Suprapubic skin (tissue), 4 donors: ENCODE measurements around the gene PLS1. TPM values are rescaled to one million over a fixed set of nuclear protein-coding genes. Genes with fewer than 3 reads are reported as not detected.
"Not testable (repeated sequence)": the region's sequence is repeated elsewhere in the genome, so short reads cannot be mapped to it uniquely, and the experiment has no call there.

Experiments
- DNase-seq, 2 donors: peaks; one replicate each; pipeline ENCODE4 v3.0.0-alpha.2; 2019; ENCODE audit warnings: low spot score in 2 of 2
- H3K27ac ChIP-seq: fragments of 200-600 bp; sonication (generic); one replicate; pipeline ENCODE4 v1.5.1; 2019
- H3K27me3 ChIP-seq: fragments of 200-600 bp; sonication (generic); one replicate; pipeline ENCODE4 v1.5.1; 2019
- H3K36me3 ChIP-seq: fragments of 200-600 bp; sonication (generic); one replicate; pipeline ENCODE4 v1.5.1; 2019
- H3K4me1 ChIP-seq: fragments of 200-600 bp; sonication (generic); one replicate; pipeline ENCODE4 v1.5.1; 2019
- H3K4me3 ChIP-seq: fragments of 200-600 bp; sonication (generic); one replicate; pipeline ENCODE4 v1.5.1; 2019; ENCODE audit warnings: mild to moderate bottlenecking
- H3K9me3 ChIP-seq: fragments of 200-600 bp; sonication (generic); one replicate; pipeline ENCODE4 v1.5.1; 2019
- EP300 ChIP-seq: sonication (generic); formaldehyde crosslinking; IDR thresholded peaks from one replicate; pipeline ENCODE4 v1.6.1; 2017; ENCODE audit warnings: antibody characterized with exemption
- POLR2A ChIP-seq, 2 donors: fragments of 450-650 bp; IDR thresholded peaks; one replicate each; pipeline ENCODE4 v1.6.1; 2017; ENCODE audit warnings: antibody characterized with exemption in 2 of 2, mild to moderate bottlenecking in 2 of 2, moderate library complexity in 2 of 2
- POLR2AphosphoS5 ChIP-seq, 3 donors: sonication (generic); formaldehyde crosslinking; IDR thresholded peaks; one replicate each; pipeline ENCODE4 v1.6.1; 2017; ENCODE audit warnings: antibody characterized with exemption in 3 of 3
- WGBS: methylation state at CpG from one replicate; pipeline ENCODE4 v1.1.5; 2018; 5-methylcytosine and 5-hydroxymethylcytosine counted together
- total RNA-seq, 4 donors: library from RNA; depleted of rRNA; stranded (reverse); fragments of >200 nt; gene quantifications; one replicate each; pipeline ENCODE4 v1.1.0, GENCODE V29; 2016
- TF ChIP-seq, protein P1 (sequence below), 2 donors: fragments of 200-600 bp in 1 of 2; fragments of 450-650 bp in 1 of 2; sonication (generic) in 1 of 2; IDR thresholded peaks; one replicate each; pipeline ENCODE4 v1.5.1; 2016 to 2019; ENCODE audit warnings: antibody characterized with exemption in 2 of 2, mild to moderate bottlenecking in 1 of 2, moderate library complexity in 1 of 2

PLS1 gene, protein sequence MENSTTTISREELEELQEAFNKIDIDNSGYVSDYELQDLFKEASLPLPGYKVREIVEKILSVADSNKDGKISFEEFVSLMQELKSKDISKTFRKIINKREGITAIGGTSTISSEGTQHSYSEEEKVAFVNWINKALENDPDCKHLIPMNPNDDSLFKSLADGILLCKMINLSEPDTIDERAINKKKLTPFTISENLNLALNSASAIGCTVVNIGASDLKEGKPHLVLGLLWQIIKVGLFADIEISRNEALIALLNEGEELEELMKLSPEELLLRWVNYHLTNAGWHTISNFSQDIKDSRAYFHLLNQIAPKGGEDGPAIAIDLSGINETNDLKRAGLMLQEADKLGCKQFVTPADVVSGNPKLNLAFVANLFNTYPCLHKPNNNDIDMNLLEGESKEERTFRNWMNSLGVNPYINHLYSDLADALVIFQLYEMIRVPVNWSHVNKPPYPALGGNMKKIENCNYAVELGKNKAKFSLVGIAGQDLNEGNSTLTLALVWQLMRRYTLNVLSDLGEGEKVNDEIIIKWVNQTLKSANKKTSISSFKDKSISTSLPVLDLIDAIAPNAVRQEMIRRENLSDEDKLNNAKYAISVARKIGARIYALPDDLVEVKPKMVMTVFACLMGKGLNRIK
- 1 to 10 TPM; 4.4 to 9.1 (median 7.5) TPM for total RNA-seq

DNA sequence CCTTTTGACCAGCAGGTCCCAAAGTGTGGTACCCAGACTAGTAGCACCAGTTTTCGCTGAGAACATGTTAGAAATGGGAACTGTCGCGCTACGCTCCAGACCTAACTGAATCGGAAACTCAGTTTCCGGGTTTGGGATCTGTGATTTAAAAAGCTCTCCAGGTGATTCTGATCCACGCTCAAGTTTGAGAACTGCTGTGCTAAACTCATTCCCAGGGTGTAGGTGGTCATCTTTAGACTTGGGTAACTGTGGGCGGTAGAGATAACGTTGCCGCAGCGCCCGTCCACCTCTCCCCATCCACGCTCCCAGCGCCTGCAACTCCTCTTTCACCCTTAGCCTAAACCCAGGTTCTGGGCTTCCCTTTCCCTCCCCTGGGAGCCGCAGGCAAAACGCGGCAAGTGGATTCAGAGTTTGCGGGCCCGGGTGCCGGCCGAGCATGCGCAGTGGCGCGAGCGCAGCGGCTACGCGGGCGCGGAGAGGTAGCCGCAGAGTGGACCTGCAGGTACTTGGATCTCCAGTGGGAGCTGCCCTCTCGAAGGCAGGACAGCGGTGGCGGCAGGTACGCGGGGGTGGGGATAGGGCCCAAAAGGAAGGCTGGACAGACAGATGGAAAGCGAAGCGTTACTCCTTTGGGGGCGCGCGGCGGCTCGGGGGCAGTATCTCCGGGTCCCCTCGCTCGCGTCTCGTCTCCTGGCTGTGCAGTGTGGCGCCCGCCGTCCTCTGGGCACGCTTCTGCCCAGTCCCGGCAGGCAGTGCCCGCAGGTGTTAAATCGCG, at the start of gene PLS1:
TSS of gene PLS1 (plus strand) at position 443 of the 775 bp plus-strand sequence. CDS start 67,845 bp downstream, outside the sequence.
- DNase-seq, result peak; percentile 81 to 85
- H3K9me3 ChIP-seq, result no peaks in the 10 kb centered on the region
- peaks cover 20% of the 10 kb centered on the region for H3K4me1 ChIP-seq
- under 1% methylated on average over 34 of the region's 56 CpGs for WGBS
- peak within 1 kb of the TSS; percentile 36 for H3K27ac ChIP-seq
- no peaks in the 10 kb centered on the region for H3K36me3 ChIP-seq
- TF ChIP-seq EP300, result no peak
- peak in 1 of 3 donors; percentile 20 for TF ChIP-seq POLR2AphosphoS5 (IDR thresholded peaks at IDR 0.05)
- H3K27me3 ChIP-seq, result no peaks in the 10 kb centered on the region
- H3K4me3 ChIP-seq, result peak within 1 kb of the TSS; percentile 64

DNA sequence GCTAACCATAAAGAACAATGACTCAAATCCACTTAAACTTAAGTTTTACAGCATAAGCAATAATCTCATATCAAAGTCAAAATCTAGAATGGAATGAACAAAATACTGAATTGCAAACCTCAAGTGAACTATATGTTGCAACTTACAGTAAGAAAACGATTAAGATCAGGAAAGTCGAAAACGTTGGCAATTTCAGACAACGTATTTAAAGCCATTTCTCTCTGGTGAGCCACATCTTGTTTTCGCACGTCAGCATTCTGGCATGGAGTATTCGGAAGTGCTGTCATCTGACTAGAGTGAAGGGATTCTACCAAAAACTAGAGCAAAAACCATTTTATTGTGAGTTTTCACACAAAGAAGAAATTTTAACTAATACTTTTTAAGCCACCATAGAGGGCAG, 46.2 kb upstream of the PLS1 start:
- H3K9me3 ChIP-seq, result no peaks in the 10 kb centered on the region
- H3K4me3 ChIP-seq, result no peak overlapping the region
- TF ChIP-seq, protein P1, sequence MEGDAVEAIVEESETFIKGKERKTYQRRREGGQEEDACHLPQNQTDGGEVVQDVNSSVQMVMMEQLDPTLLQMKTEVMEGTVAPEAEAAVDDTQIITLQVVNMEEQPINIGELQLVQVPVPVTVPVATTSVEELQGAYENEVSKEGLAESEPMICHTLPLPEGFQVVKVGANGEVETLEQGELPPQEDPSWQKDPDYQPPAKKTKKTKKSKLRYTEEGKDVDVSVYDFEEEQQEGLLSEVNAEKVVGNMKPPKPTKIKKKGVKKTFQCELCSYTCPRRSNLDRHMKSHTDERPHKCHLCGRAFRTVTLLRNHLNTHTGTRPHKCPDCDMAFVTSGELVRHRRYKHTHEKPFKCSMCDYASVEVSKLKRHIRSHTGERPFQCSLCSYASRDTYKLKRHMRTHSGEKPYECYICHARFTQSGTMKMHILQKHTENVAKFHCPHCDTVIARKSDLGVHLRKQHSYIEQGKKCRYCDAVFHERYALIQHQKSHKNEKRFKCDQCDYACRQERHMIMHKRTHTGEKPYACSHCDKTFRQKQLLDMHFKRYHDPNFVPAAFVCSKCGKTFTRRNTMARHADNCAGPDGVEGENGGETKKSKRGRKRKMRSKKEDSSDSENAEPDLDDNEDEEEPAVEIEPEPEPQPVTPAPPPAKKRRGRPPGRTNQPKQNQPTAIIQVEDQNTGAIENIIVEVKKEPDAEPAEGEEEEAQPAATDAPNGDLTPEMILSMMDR (IDR thresholded peaks at IDR 0.05), result no peak
- TF ChIP-seq POLR2A (IDR thresholded peaks at IDR 0.05) (no peak), EP300 (no peak)
- H3K27me3 ChIP-seq, result no peaks in the 10 kb centered on the region
- H3K36me3 ChIP-seq, result peaks cover 80% of the 10 kb centered on the region
- no peak for DNase-seq
- no peaks in the 10 kb centered on the region for H3K4me1 ChIP-seq
- no peak overlapping the region for H3K27ac ChIP-seq
- WGBS, result 94% methylated on average over 7 of the region's 7 CpGs

DNA sequence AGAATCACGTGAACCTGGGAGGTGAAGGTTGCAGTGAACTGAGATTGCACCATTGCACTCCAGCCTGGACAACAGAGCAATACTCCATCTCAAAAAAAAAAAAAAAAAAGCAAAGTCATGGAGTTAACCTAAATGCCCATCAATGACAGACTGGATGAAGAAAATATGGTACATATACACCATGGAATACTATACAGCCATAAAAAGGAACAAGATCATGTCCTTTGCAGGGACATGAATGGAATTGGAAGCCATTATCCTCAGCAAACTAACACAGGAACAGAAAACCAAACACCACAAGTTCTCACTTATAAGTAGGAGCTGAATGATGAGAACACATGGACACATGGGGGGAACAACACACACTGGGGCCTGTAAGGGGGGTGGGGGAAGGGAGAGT, 43.6 kb upstream of the PLS1 start:
- not testable (repeated sequence) for H3K27me3 ChIP-seq, DNase-seq, H3K4me3 ChIP-seq, H3K27ac ChIP-seq, H3K9me3 ChIP-seq, H3K4me1 ChIP-seq
- H3K36me3 ChIP-seq, result peaks cover 97% of the 10 kb centered on the region
- WGBS, result 100% methylated on average over 1 of the region's 1 CpG

DNA sequence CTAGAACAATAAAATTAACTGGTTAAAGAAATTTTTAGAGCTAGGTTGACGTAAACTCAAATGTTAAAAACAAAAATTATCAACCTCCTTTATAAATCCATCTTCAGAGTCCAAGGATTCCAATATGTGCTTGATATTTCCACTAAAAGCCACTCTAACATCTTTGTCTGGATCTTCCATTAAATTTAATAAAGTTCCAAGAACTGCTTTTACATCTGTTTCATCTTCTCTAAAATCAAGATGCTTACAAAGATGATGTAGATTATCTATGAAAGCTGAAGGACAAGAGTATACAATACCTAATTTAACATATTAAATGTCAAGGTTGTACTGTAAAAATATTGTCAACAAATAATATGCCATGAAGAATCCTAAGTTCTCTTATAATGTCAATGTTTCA, 42.5 kb upstream of the PLS1 start:
- Histone ChIP-seq H3K27ac (no peak overlapping the region), H3K4me3 (no peak overlapping the region), H3K27me3 (no peaks in the 10 kb centered on the region), H3K4me1 (no peaks in the 10 kb centered on the region), H3K9me3 (no peaks in the 10 kb centered on the region), H3K36me3 (peaks cover 94% of the 10 kb centered on the region)
- no peak for DNase-seq
- WGBS, result 100% methylated on average over 1 of the region's 1 CpG
- TF ChIP-seq EP300, result no peak
- TF ChIP-seq, protein P1 (IDR thresholded peaks at IDR 0.05), result no peak
- no peak for TF ChIP-seq POLR2A (IDR thresholded peaks at IDR 0.05)
- no peak for TF ChIP-seq POLR2AphosphoS5 (IDR thresholded peaks at IDR 0.05)

DNA sequence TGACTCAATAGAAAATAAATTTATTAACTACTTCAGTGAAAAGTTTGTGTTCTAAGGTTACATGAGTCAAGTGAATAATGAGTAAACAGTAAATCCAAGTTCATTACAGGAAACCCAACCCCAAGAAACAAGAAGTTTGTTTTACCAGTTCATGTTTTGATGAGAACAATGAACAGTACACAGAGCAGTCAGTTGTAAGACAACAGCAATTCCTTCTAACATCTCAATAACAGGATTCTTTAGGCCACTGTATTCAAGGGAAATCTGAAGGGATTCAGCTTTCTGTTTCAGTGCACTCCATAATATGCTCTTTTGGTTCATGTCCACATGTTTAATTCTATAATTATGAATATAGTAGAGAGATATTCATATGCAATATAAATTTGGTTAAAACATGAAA, 36.1 kb upstream of the PLS1 start:
- peaks cover 72% of the 10 kb centered on the region for H3K36me3 ChIP-seq
- H3K27ac ChIP-seq, result no peak overlapping the region
- H3K4me1 ChIP-seq, result no peaks in the 10 kb centered on the region
- no peaks in the 10 kb centered on the region for H3K9me3 ChIP-seq
- H3K4me3 ChIP-seq, result no peak overlapping the region
- H3K27me3 ChIP-seq, result no peaks in the 10 kb centered on the region
- no peak for DNase-seq
- no peak for TF ChIP-seq EP300
- no peak for TF ChIP-seq POLR2AphosphoS5 (IDR thresholded peaks at IDR 0.05)
- TF ChIP-seq POLR2A (IDR thresholded peaks at IDR 0.05), result no peak
- TF ChIP-seq, protein P1 (IDR thresholded peaks at IDR 0.05), result no peak

DNA sequence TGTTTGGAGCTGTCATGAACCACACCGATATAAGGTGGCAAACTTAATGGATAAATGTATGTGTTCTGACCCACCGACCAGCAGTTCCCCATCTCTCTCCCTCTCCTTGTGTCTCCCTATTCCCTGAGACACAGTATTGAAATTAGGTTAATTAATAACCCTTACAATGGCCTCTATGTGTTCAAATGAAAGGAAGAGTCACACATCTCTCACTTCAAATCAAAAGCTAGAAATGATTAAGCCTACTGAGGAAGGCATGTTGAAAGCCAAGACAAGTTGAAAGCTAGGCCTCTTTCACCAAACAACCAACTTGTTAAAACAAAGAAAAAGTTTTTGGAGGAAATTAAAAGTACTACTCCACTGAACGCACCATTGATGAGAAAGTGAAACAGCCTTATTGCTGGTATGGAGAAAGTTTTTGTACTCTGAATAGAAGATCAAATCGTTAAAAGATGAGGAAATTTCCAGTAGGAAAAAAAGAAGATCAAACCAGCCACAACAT, 32.6 kb upstream of the PLS1 start:
- Histone ChIP-seq H3K27me3 (no peaks in the 10 kb centered on the region), H3K36me3 (peaks cover 48% of the 10 kb centered on the region), H3K27ac (no peak overlapping the region), H3K4me1 (no peaks in the 10 kb centered on the region), H3K9me3 (no peaks in the 10 kb centered on the region), H3K4me3 (no peak overlapping the region)
- 93% methylated on average over 4 of the region's 4 CpGs for WGBS
- TF ChIP-seq POLR2A (IDR thresholded peaks at IDR 0.05) (no peak), EP300 (no peak), POLR2AphosphoS5 (IDR thresholded peaks at IDR 0.05) (no peak)
- TF ChIP-seq, protein P1 (IDR thresholded peaks at IDR 0.05), result no peak
- no peak for DNase-seq
